ENCODE data around the gene RIPK1. TPM values are rescaled to one million over a fixed set of nuclear protein-coding genes. Genes with fewer than 3 reads are reported as not detected.

Gene RIPK1
- total and polyA plus RNA-seq, 9 of the 15 experiments (the other 6 are each of a cell fraction or from before 2014, with no cell fraction given): 3.8 to 24.9 (median 17.7) TPM

DNA sequence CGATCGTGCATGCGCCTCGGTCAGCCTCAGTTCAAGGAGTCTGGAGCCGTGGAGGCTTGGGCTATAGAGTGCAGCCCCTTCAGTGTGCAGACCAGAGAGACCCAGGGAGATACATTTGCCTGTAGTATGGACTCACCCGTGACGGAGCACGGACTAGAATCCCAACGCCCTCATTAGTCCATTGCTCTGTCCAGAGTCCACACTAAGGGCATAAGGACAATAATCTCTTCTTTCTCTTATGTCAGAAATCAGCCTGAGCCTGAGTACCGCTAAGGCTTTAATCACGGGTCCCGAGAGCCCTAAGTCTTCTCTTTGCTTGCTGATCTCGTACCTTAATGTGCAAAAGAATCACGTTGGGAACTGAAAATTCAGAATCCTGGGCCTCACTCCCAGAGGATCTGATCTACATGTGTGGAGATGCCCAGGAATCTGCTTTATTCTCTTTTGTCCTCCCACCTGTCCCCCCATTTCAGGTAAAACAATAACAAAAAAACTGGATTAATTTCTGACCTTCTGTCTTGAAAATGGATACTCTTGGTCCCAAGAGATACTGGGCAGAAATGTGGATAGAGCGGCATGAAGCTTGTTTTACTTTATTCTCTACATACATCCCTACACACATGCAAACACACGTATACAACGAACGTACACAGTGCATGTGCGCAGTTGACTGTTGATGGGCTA is 50.9 kb downstream of the RIPK1 start (continued):
- TF ChIP-seq MTF1 (CRISPR knock-in tag; IDR thresholded peaks at IDR 0.05; ENCODE audit: borderline replicate concordance) (no peak), NR2C2 (CRISPR knock-in tag; IDR thresholded peaks at IDR 0.05) (0 out of 2 replicates have a peak, but pooled peaks have one; percentile 3), NR2C2 (tag; IDR thresholded peaks at IDR 0.05) (0 out of 2 replicates have a peak, but pooled peaks have one; percentile 34), HMGXB4 (CRISPR knock-in tag; IDR thresholded peaks at IDR 0.05) (no peak), C11orf30 (IDR thresholded peaks at IDR 0.05; ENCODE audit: low read depth) (no peak), ELF1 (tag; IDR thresholded peaks at IDR 0.05) (no peak), HMGN3 (IDR thresholded peaks at IDR 0.05; ENCODE audit: borderline replicate concordance, extremely low read depth, insufficient read length, low read depth, low read length) (no peak), TBP (optimal IDR thresholded peaks at IDR 0.05; ENCODE audit: low read depth, low read length) (no peak), CHD2 (IDR thresholded peaks at IDR 0.05; ENCODE audit: low read depth, low read length) (no peak), KDM1A (IDR thresholded peaks at IDR 0.05) (no peak), ZNF134 (CRISPR knock-in tag; conservative IDR thresholded peaks at IDR 0.05) (no peak), NFATC3 (IDR thresholded peaks at IDR 0.05) (no peak), SAP30 (IDR thresholded peaks at IDR 0.05; ENCODE audit: borderline replicate concordance, insufficient read depth, low read depth, low read length, poor library complexity, severe bottlenecking) (peak; percentile 29), TGIF2 (CRISPR knock-in tag; IDR thresholded peaks at IDR 0.05) (no peak)
